IPS DF 19.7 (cell line): ENCODE data around the gene MMP24.
"Not testable (repeated sequence)": the region's sequence is repeated elsewhere in the genome, so short reads cannot be mapped to it uniquely, and the experiment has no call there.

Source experiments
- DNase-seq: peaks from one replicate; pipeline ENCODE4 v3.0.0-alpha.2; 2013; ENCODE audit warnings: low read depth, low spot score

The MMP24 gene

DNA sequence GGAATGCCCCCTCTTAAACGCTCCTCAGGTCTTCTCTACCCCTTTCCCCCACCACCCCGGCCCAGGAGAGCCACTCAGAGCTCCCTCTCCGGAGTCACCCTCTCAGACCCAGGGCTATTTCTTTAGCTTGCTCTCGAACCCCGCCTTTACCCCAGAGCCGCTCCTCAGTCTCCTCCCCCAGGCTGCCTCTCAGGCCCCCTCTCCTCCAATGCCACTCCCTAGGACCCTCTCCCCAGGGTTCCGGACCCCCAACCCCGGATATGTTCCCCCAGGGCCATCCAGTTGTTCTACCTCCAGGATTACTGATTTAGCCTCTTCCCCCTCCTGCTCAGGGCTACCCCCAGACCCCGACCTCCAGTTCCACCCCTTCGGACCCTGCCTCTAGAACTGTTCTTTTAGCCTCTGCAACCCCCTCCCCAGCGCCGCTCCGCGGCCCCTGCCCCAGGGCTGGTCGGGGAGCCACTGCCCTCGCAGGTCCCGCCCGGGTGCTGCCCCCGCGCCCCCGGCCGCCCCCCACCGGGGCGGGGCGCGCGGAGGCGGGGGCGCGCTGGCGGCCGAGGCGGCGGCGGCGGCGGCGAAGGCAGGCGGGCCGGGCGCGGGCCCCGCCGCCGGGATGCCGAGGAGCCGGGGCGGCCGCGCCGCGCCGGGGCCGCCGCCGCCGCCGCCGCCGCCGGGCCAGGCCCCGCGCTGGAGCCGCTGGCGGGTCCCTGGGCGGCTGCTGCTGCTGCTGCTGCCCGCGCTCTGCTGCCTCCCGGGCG lies at the start of gene MMP24:
TSS of gene MMP24 (plus strand) at position 565 of the 758 bp plus-strand sequence. CDS start at position 614, 49 bp downstream.
- DNase-seq = no peak

- no peak for DNase-seq
Measured at GRCh38 chr20:35179292-35180212, 46.9 kb upstream of the MMP24 start.

GRCh38 chr20:35180266-35180665 lies 46.2 kb upstream of the MMP24 start:
- DNase-seq = no peak

- no peak for DNase-seq
Measured at GRCh38 chr20:35181731-35182130, 44.8 kb upstream of the MMP24 start.

DNA sequence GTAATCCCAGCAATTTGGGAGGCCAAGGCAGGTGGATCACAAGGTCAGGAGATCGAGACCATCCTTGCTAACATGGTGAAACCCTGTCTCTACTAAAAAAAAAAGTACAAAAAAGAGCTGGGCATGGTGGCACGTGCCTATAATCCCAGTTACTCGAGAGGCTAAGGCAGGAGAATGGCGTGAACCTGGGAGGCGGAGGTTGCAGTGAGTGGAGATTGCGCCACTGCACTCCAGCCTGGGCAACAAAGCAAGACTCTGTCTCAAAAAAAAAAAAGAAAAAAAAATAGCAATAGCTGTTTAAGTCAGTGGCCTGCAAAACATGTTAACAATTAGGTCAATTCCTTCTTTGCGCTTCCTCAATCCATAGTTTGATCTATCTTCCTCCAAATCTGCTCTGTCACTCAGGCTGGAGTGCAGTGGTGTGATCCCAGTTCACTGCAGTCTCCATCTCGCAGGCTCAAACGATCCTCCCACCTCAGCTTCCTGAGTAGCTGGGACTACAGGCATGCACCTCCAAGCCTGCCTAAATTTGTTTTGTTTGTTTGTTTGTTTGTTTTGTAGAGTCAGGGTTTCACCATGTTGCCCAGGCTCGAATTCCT lies 39.7 kb upstream of the MMP24 start:
- not testable (repeated sequence) for DNase-seq

DNA sequence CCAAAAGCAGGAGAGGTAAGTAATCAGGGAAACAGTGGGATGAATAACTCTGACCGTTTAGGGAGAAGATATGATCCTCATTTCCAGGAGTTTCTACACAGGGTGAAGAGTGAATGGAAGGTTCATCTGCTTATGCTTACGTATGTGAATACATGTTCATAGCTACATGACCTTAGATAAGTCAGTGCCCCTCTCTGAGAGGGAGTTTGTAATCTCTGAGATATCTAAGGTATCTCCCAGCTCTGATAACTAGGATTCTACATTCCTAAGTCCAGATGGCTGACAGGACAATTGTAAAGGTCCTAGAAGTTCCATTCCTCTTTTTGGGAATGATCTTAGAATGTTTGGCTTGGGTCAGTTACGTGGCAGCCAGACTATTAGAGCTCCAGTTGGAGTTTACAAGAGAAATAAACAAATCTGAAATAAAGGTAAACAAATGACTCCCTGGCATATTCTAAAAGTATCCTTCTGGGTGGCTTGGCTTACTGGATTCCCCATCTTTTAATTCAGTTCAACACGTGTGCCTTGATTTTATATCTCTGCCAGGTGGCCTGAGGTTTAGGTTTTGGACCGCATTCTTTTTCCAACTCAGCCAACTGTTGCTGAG lies 38.8 kb upstream of the MMP24 start:
- no peak for DNase-seq

DNA sequence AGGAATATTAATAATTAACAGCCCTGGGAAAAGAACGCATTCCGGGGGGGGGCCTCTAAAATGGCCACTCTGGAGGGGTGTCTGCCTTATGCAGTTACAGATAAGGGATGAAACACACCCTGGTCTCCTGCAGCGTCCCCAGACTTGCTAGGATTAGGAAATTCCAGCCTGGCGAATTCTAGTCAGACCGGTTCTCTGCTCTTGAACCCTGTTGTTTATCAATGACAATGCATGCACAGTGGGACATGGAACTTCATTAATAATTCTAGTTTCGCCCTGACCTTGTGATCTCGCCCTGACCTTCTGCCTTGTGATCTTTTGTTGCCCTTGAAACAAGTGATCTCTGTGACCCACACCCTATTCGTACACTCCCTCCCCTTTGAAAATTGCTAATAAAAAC lies 37.3 kb upstream of the MMP24 start:
- DNase-seq = not testable (repeated sequence)

DNA sequence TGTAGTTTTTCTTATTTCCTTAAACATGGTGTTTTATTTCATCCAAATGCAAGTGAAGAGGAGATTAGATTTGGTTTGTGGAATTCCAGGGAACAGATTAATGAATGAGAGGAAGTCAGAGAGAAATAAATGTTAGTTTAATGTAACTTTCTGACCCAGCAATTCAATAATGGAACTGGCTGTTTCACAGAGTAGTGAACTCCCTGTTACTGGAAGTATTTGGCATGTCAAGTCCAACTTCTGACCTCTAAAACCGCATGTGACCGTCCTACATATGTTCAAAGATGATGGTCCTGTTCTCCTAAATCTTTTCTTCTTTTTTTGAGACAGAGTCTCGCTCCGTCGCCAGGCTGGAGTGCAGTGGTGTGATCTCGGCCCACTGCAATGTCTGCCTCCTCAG lies 35.9 kb upstream of the MMP24 start:
- no peak for DNase-seq

DNA sequence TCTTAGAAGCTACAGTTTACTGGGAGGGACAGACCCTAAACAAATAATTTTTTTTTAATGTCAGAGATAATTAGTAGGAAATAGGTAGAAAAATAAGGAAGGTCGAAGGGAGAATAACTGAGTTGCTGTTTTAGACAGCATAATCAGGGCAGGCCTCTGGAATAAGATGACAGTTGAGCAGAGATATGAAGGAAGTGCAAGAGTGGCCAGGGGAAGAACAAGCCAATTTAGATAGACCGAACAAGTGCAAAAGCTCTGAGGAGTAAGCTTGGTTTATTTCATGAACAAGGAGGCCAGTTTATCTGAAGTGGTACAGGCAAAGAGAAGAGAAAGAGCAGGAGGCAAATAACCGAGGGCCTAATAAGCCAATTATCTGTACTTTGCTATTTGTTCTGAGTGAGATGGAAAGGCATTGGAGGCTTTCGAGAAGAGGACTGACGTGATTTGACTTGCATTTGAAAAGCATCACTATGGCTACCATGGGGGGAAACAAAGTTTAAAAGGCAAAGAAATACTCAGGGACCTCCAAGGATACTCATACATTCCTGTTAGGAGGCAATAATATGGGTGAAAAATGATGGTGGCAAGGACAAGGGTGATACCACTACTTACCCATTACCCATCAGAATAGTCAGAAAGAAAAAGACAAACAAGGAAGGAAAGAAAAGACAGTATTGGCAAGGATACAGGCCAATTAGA lies 34.9 kb upstream of the MMP24 start:
- no peak for DNase-seq

DNA sequence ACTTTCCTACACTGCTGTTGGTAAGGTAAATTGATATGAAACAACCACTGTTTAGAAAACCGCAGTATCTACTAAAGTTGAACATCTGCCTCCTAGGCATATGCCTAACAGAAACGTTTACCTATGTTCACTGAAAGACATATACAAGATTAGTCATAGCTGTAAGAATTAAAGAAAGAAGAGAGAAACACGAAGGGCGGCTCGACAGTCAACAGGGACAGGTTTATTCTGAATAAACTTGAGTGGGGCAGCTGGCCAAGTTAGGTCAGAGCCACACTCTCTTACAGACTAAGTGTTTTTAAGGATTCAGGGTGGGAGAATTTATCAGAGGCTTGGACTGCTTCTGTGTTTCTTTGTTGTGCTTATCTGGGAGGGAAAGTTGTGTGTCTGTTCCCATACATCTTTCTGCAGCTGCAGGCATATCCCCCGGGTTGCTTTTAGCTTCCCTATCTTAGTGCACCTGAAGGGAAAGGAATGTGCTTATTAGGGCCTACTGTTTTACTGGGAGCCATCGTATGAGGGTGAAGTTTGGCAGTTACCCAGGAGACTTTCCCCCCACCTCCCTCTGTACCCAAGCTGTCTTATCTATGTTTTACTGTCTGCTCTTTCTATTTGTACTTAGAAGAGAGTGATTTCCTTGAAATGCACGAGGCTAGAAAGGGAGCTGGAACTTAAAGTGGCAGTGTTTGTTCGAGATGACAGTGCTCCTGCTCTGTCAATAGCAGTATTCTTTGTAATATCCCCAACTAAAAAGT lies 34.2 kb upstream of the MMP24 start:
- DNase-seq = no peak

DNA sequence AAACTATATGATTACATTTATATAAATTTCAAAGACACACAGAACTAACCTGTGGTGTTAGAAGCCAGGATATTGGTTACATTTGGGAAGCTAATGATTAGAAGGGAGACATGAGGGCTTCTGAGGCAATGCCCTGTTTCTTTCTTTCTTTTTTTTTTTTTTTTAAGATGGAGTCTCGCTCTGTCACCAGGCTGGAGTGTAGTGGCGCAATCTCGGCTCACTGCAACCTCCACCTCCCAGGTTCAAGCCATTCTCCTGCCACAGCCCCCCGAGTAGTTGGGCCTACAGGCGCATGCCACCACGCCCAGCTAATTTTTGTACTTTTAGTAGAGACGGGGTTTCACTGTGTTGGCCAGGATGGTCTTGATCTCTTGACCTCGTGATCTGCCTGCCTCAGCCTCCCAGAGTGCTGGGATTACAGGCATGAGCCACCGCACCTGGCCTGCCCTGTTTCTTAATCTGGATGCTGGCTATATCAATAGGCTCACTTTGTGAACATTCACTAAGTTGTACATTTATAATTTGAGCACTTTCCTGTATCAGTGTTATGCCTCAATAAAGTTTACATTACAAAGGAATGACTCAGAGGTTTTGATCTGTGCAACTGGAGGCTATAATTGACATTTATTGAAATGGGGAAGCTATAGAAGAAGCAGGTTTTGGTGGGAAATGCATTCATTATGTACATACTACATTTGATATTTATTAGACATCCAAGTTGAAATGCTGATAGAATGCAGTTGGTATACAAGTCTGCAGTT lies 33.3 kb upstream of the MMP24 start:
- not testable (repeated sequence) for DNase-seq

- DNase-seq = no peak
Measured at GRCh38 chr20:35196313-35196712, 30.2 kb upstream of the MMP24 start.

- no peak for DNase-seq
Measured at GRCh38 chr20:35199740-35200139, 26.8 kb upstream of the MMP24 start.

- no peak for DNase-seq
Measured at GRCh38 chr20:35200267-35200666, 26.2 kb upstream of the MMP24 start.

- not testable (repeated sequence) for DNase-seq
Measured at GRCh38 chr20:35201467-35201866, 25.0 kb upstream of the MMP24 start.

DNA sequence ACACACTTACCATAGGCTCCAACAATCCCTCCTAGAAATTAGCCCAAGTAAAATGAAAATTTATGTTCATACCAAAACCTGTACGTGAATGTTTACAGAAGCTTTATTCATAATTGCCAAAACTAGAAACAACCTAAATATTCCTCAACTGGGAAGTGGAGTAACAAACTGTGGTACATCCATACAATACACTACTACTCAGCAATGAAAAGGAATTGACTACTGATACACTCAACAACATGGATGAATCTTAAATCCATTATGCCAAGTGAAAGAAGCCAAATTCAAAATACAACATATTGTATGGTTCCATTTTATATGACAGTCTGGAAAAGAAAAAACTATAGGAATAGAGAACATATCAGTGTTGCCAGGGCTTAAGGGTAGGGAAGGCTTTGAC lies 19.7 kb upstream of the MMP24 start:
- DNase-seq = no peak

DNA sequence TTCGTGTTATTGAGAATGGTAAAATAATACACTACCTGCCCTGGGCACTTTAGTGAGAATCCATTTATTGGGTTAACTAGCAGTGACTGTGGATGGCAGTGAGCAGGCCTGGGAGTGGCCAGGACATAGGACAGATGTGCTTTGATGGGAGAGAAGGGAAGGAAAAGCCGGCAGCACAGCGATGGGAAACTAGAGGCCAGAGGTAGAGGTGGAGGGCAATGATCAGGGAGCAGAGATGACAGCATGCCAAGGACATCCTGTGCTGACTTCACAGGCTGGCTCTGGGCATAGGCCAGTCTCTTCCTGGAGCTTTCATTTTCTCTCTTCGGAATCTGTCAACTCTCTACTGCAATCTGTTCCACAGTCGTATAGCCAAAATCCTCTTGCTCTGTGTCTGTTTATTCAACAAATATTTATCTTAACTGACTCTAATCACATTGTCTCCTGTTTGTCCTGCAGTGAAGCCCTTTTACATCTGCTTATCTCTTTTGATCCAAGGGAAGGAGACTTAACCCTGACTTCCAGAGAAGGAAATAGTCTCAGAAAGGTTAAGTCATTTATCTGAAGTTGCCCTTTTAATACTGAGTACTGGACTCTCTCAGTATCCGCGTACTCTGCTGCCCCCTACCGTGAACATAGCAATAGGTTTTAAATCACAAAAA lies 18.4 kb upstream of the MMP24 start:
- no peak for DNase-seq

- DNase-seq = no peak
Measured at GRCh38 chr20:35215066-35215956, 11.2 kb upstream of the MMP24 start.
